HCT116 (cell line): ENCODE data around the gene CFAP61. TPM values are rescaled to one million over a fixed set of nuclear protein-coding genes. Genes with fewer than 3 reads are reported as not detected.

ENCODE experiments used
- ATAC-seq: fragments of 200-7000 bp; cut with Tn5 transposase; 2 replicates; pipeline ENCODE4 v1.9.1; 2020; ENCODE audit warnings: mild to moderate bottlenecking, moderate library complexity
- BruUV-seq: library from RNA; stranded (reverse); fragments of 400-500 nt; replicated peaks from 2 replicates; lab custom pipeline; 2021; lab: Mats Ljungman, UMichigan
- CTCF ChIA-PET: fragments of 300-600 bp; sonication (Branson Sonifier 250); formaldehyde crosslinking; loops from one replicate; lab custom pipeline; 2021; ENCODE audit warnings: antibody characterized with exemption; lab: Charles Lee
- POLR2A ChIA-PET: fragments of 300-600, 350-600 bp; sonication (Branson Sonifier 250); formaldehyde crosslinking; loops from one replicate; lab custom pipeline; 2021; ENCODE audit warnings: antibody characterized with exemption; lab: Charles Lee
- RAD21 ChIA-PET, 2 experiments: fragments of 300-600 bp; sonication (Branson Sonifier 250); formaldehyde crosslinking; loops; one replicate each; lab custom pipeline; 2023; ENCODE audit warnings: low total read pairs in 2 of 2; ENCODE audit not compliant: uncharacterized antibody in 2 of 2, unreplicated experiment in 2 of 2, low non-redundant PET in 1 of 2; lab: Charles Lee
- DNase-seq: peaks from one replicate; pipeline ENCODE4 v3.0.0-alpha.2; 2010; ENCODE audit warnings: low read depth, low spot score
- H2AFZ ChIP-seq: fragments of 200-600 bp; shearing (Covaris generic), sonication (generic); 2 replicates; pipeline ENCODE4 v1.6.1; 2017; ENCODE audit warnings: low read depth, mixed run types, mixed read lengths, antibody characterized with exemption, low read length; ENCODE audit not compliant: poor library complexity, severe bottlenecking
- H3K27ac ChIP-seq: 2 replicates; pipeline ENCODE4 v1.5.1; 2012; ENCODE audit warnings: low read depth, low read length
- H3K27me3 ChIP-seq: fragments of 200-600 bp; sonication (generic); 2 replicates; pipeline ENCODE4 v1.6.1; 2016; ENCODE audit warnings: mixed run types, low read length, mixed read lengths; ENCODE audit not compliant: insufficient read depth
- H3K36me3 ChIP-seq, 2 experiments: fragments of 200-500 bp in 1 of 2; fragments of 200-600 bp in 1 of 2; sonication (Bioruptor generic) in 1 of 2; sonication (generic) in 1 of 2; 2 replicates each; pipeline versions ENCODE4 v1.5.1 to v1.6.1; 2014 to 2016; ENCODE audit warnings: low read length in 2 of 2, inconsistent platforms in 1 of 2, mixed read lengths in 1 of 2, mixed run types in 1 of 2; ENCODE audit not compliant: insufficient read depth in 2 of 2, control insufficient read depth in 1 of 2
- H3K4me1 ChIP-seq, 2 experiments: fragments of 200-600 bp in 1 of 2; sonication (generic) in 1 of 2; 2 replicates each; pipeline versions ENCODE4 v1.5.1 to v1.6.1; 2012 to 2017; ENCODE audit warnings: low read length in 2 of 2, inconsistent platforms in 1 of 2, mild to moderate bottlenecking in 1 of 2, mixed read lengths in 1 of 2, mixed run types in 1 of 2, moderate library complexity in 1 of 2; ENCODE audit not compliant: insufficient read depth in 2 of 2, control insufficient read depth in 1 of 2
- H3K4me2 ChIP-seq: fragments of 200-600 bp; sonication (generic); 2 replicates; pipeline ENCODE4 v1.6.1; 2017; ENCODE audit warnings: mixed run types, low read length, mixed read lengths
- H3K4me3 ChIP-seq, 2 experiments: fragments of 200-600 bp in 1 of 2; sonication (generic) in 1 of 2; replicated peaks in 1 of 2; 2 replicates each; pipeline ENCODE4 v1.5.1; 2011 to 2016; ENCODE audit warnings: low read length in 2 of 2, control low read depth in 1 of 2, low read depth in 1 of 2, mild to moderate bottlenecking in 1 of 2, mixed read lengths in 1 of 2, mixed run types in 1 of 2
- H3K79me2 ChIP-seq: fragments of 200-600 bp; sonication (generic); 2 replicates; pipeline ENCODE4 v1.6.1; 2017; ENCODE audit warnings: mild to moderate bottlenecking, mixed run types, low read length, moderate library complexity, mixed read lengths; ENCODE audit not compliant: insufficient read depth
- H3K9ac ChIP-seq: fragments of 200-600 bp; sonication (generic); 2 replicates; pipeline ENCODE4 v1.6.1; 2016; ENCODE audit warnings: low read length, mixed read lengths
- H3K9me2 ChIP-seq: fragments of 200-600 bp; sonication (generic), shearing (Covaris generic); 2 replicates; pipeline ENCODE4 v1.6.1; 2017; ENCODE audit warnings: mixed run types, mild to moderate bottlenecking, moderate library complexity; ENCODE audit not compliant: insufficient read depth
- H3K9me3 ChIP-seq, 2 experiments: fragments of 200-500 bp in 1 of 2; fragments of 200-600 bp in 1 of 2; sonication (Bioruptor generic) in 1 of 2; sonication (generic) in 1 of 2; 2 replicates each; pipeline ENCODE4 v1.6.1; 2014 to 2017; ENCODE audit warnings: low read length in 2 of 2, mixed read lengths in 2 of 2, inconsistent platforms in 1 of 2, low read depth in 1 of 2, mild to moderate bottlenecking in 1 of 2, mixed run types in 1 of 2, moderate library complexity in 1 of 2; ENCODE audit not compliant: control insufficient read depth in 1 of 2, insufficient read depth in 1 of 2
- H4K20me1 ChIP-seq: fragments of 200-600 bp; sonication (generic), shearing (Covaris generic); 2 replicates; pipeline ENCODE4 v1.6.1; 2017; ENCODE audit warnings: mixed run types, mild to moderate bottlenecking, moderate library complexity; ENCODE audit not compliant: insufficient read depth
- CBX3 ChIP-seq: IDR thresholded peaks from 2 replicates; pipeline ENCODE4 v1.6.1; 2012; ENCODE audit warnings: low read depth
- EZH2 ChIP-seq: fragments of 200-600 bp; sonication (generic); IDR thresholded peaks from 2 replicates; pipeline ENCODE4 v1.6.1; 2017; ENCODE audit warnings: antibody characterized with exemption, mixed run types
- EZH2phosphoT487 ChIP-seq: fragments of 200-600 bp; IDR thresholded peaks from 2 replicates; pipeline ENCODE4 v1.6.1; 2018; ENCODE audit warnings: antibody characterized with exemption, borderline replicate concordance
- FOSL1 ChIP-seq: IDR thresholded peaks from 2 replicates; pipeline ENCODE4 v1.6.1; 2012; ENCODE audit warnings: low read depth
- JUND ChIP-seq: IDR thresholded peaks from 2 replicates; pipeline ENCODE4 v1.6.1; 2012
- POLR2A ChIP-seq: IDR thresholded peaks from 2 replicates; pipeline ENCODE4 v1.7.0; 2011; ENCODE audit warnings: borderline replicate concordance; ENCODE audit not compliant: insufficient read depth, insufficient read length; ENCODE audit errors: extremely low read depth
- RAD21 ChIP-seq: IDR thresholded peaks from 2 replicates; pipeline ENCODE4 v1.6.1; 2012; ENCODE audit warnings: low read depth, mild to moderate bottlenecking
- SRF ChIP-seq: IDR thresholded peaks from 2 replicates; pipeline ENCODE4 v1.6.1; 2012; ENCODE audit warnings: low read depth
- TCF7L2 ChIP-seq: IDR thresholded peaks from 2 replicates; pipeline ENCODE4 v1.7.0; 2011; ENCODE audit warnings: borderline replicate concordance, inconsistent platforms; ENCODE audit not compliant: insufficient read depth, insufficient read length; ENCODE audit errors: extremely low read depth
- YY1 ChIP-seq: IDR thresholded peaks from 2 replicates; pipeline ENCODE4 v1.6.1; 2011; ENCODE audit warnings: low read length, low read depth, moderate library complexity, mild to moderate bottlenecking; ENCODE audit not compliant: insufficient replicate concordance; ENCODE audit errors: extremely low read depth
- ZNF274 ChIP-seq: fragments of 200-500 bp; sonication (Bioruptor generic); IDR thresholded peaks from 2 replicates; pipeline ENCODE4 v1.6.1; 2014; ENCODE audit warnings: mild to moderate bottlenecking, low read depth, low read length, inconsistent platforms
- intact Hi-C: fragments of 100-400 bp; cut with micrococcal nuclease; formaldehyde crosslinking; loops from 2 replicates; pipeline ENCODE4 v1.10.0; 2022
- total RNA-seq: library from RNA; stranded (reverse); gene quantifications from one replicate; pipeline ENCODE4 v1.2.1, GENCODE V29; 2021; ENCODE audit not compliant: unreplicated experiment
- TF ChIP-seq, protein P1 (sequence below), 3 experiments: fragments of 200-600 bp in 1 of 3; sonication (generic) in 1 of 3; IDR thresholded peaks in 2 of 3; conservative IDR thresholded peaks in 1 of 3; 2 replicates each; pipeline ENCODE4 v1.5.1; 2012 to 2017; ENCODE audit warnings: low read depth in 2 of 3, low read length in 2 of 3, antibody characterized with exemption in 1 of 3, borderline replicate concordance in 1 of 3, control low read depth in 1 of 3, mild to moderate bottlenecking in 1 of 3, mixed read lengths in 1 of 3, mixed run types in 1 of 3, moderate library complexity in 1 of 3; ENCODE audit not compliant: insufficient read depth in 1 of 3
- TF ChIP-seq, protein P2 (sequence below): IDR thresholded peaks from 2 replicates; pipeline ENCODE4 v1.6.1; 2012; ENCODE audit warnings: low read depth

Gene CFAP61
- total RNA-seq, 1 experiment from 2014 or later, result 1.7 TPM

DNA sequence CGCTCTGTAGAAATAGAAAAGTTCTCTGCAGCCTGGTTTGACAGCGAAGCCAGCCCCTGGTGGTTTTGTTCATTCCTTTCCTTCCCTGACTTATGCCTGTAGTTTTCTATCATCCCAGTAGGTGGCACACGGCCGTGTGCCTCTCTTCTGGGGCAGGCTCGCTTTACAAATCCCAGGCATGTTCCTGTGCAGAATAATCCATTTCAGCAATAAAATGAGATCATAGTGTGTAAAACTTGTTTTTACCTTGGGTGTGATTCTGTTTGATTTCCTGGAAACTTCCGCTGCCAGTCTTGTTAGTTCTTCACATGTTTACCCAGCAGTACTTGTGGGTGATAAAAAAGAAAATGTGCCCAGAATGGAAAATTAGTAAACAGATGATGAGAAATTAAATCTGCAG, 308.1 kb downstream of the CFAP61 start:
- no TSS peak for BruUV-seq
- Histone ChIP-seq H3K36me3 (no peaks in the 10 kb centered on the region), H3K9me2 (no peaks in the 10 kb centered on the region), H3K4me1 (no peaks in the 10 kb centered on the region), H2AFZ (peak overlapping the region; percentile 52), H3K9me3 (no peaks in the 10 kb centered on the region), H3K9ac (no peak overlapping the region), H3K27me3 (peaks cover 19% of the 10 kb centered on the region), H3K4me3 (no peak overlapping the region), H4K20me1 (no peaks in the 10 kb centered on the region), H3K79me2 (no peaks in the 10 kb centered on the region), H3K4me2 (peak overlapping the region; percentile 13; the same call in 1 of the 2 replicates), H3K27ac (no peak overlapping the region)
- TF ChIP-seq RAD21, result peak; percentile 62
- TF ChIP-seq, protein P1, sequence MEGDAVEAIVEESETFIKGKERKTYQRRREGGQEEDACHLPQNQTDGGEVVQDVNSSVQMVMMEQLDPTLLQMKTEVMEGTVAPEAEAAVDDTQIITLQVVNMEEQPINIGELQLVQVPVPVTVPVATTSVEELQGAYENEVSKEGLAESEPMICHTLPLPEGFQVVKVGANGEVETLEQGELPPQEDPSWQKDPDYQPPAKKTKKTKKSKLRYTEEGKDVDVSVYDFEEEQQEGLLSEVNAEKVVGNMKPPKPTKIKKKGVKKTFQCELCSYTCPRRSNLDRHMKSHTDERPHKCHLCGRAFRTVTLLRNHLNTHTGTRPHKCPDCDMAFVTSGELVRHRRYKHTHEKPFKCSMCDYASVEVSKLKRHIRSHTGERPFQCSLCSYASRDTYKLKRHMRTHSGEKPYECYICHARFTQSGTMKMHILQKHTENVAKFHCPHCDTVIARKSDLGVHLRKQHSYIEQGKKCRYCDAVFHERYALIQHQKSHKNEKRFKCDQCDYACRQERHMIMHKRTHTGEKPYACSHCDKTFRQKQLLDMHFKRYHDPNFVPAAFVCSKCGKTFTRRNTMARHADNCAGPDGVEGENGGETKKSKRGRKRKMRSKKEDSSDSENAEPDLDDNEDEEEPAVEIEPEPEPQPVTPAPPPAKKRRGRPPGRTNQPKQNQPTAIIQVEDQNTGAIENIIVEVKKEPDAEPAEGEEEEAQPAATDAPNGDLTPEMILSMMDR (IDR thresholded peaks at IDR 0.05 in 2 of 3, conservative IDR thresholded peaks at IDR 0.05 in 1 of 3; ENCODE audit: borderline replicate concordance in 1 of 3, insufficient read depth in 1 of 3, low read depth in 2 of 3, low read length in 2 of 3), result peak; percentile 66 to 86 (median 77); a peak in 5 of 6 replicates
- TF ChIP-seq EZH2, result no peak
- POLR2A ChIA-PET, result no interaction called here
- CTCF ChIA-PET, result interaction anchor here (1.2 kb wide), 1 partner anchor 234 kb away, joined by 3 read pairs; no protein-coding TSS in a partner anchor
- DNase-seq (peak; percentile 40), ATAC-seq (peak; percentile 96)
- RAD21 ChIA-PET, result no interaction called here
- intact Hi-C loops, result loop anchor here (1.0 kb wide), 1 partner anchor 208 kb away; no protein-coding TSS in a partner anchor

DNA sequence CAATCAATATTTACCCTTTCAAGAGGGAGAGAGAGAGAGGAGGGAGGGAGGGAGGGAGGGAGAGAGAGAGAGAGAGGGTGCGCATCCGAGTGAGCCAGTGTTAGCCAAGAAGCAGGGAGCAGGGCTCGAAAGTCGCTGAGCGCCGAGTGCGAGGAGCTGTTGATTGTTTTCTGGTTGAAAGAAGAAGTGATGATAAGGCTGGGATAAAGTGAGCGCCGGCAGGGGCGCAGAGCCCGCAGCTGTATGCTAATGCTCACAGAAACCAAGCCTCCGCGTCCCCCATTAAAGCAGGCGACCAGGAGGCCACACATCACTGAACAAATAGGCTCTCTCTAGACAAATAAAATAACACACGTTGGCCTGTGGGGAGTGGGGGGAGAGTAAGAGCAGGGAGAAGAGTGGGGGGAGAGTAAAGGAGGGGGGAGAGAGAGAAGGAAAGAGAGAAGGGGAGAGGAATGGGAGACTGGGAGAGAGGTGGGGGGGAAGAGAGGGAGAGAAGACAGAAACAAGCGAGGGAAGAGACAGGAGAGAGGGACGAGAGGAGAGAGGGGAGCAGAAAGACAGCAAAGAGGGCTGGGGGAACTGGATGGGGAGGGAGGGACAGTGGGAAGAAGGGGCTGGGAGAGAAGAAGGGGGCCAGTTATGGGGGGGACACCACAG, 310.6 kb downstream of the CFAP61 start:
- H3K27me3 ChIP-seq, result peaks cover 19% of the 10 kb centered on the region
- ChIA-PET CTCF (no interaction called here), POLR2A (no interaction called here), RAD21 (no interaction called here)
- no peak overlapping the region for H3K27ac ChIP-seq
- no peak overlapping the region for H3K4me2 ChIP-seq
- TF ChIP-seq CBX3, result no peak
- no peak for TF ChIP-seq SRF
- no peak for TF ChIP-seq TCF7L2
- TF ChIP-seq YY1, result no peak
- TF ChIP-seq ZNF274, result no peak
- no peak for TF ChIP-seq EZH2phosphoT487
- TF ChIP-seq FOSL1, result no peak
- TF ChIP-seq JUND, result no peak
- TF ChIP-seq, protein P2, sequence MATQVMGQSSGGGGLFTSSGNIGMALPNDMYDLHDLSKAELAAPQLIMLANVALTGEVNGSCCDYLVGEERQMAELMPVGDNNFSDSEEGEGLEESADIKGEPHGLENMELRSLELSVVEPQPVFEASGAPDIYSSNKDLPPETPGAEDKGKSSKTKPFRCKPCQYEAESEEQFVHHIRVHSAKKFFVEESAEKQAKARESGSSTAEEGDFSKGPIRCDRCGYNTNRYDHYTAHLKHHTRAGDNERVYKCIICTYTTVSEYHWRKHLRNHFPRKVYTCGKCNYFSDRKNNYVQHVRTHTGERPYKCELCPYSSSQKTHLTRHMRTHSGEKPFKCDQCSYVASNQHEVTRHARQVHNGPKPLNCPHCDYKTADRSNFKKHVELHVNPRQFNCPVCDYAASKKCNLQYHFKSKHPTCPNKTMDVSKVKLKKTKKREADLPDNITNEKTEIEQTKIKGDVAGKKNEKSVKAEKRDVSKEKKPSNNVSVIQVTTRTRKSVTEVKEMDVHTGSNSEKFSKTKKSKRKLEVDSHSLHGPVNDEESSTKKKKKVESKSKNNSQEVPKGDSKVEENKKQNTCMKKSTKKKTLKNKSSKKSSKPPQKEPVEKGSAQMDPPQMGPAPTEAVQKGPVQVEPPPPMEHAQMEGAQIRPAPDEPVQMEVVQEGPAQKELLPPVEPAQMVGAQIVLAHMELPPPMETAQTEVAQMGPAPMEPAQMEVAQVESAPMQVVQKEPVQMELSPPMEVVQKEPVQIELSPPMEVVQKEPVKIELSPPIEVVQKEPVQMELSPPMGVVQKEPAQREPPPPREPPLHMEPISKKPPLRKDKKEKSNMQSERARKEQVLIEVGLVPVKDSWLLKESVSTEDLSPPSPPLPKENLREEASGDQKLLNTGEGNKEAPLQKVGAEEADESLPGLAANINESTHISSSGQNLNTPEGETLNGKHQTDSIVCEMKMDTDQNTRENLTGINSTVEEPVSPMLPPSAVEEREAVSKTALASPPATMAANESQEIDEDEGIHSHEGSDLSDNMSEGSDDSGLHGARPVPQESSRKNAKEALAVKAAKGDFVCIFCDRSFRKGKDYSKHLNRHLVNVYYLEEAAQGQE, result no peak
- no peak for TF ChIP-seq RAD21
- no peak for TF ChIP-seq POLR2A
- no peaks in the 10 kb centered on the region for H3K79me2 ChIP-seq
- no peaks in the 10 kb centered on the region for H3K9me2 ChIP-seq
- no TSS peak for BruUV-seq
- intact Hi-C loops, result no loop called here
- DNase-seq (no peak), ATAC-seq (no peak)
- H3K36me3 ChIP-seq, result no peaks in the 10 kb centered on the region
- H3K4me3 ChIP-seq, result no peak overlapping the region
- H2AFZ ChIP-seq, result no peak overlapping the region
- H3K4me1 ChIP-seq, result no peaks in the 10 kb centered on the region
- no peak overlapping the region for H3K9ac ChIP-seq
- H3K9me3 ChIP-seq, result no peaks in the 10 kb centered on the region
- H4K20me1 ChIP-seq, result no peaks in the 10 kb centered on the region
